Sigmoid colon (tissue), 4 donors: Measurements from ENCODE around the gene NAP1L2.

Experiments used
- POLR2A ChIP-seq, 2 donors: fragments of 450-650 bp; IDR thresholded peaks; one replicate each; pipeline ENCODE4 v1.6.1; 2016; ENCODE audit warnings: antibody characterized with exemption in 2 of 2, mild to moderate bottlenecking in 2 of 2, moderate library complexity in 2 of 2
- POLR2AphosphoS5 ChIP-seq, 4 donors: sonication (generic); formaldehyde crosslinking; IDR thresholded peaks; one replicate each; pipeline ENCODE4 v1.6.1; 2017; ENCODE audit warnings: antibody characterized with exemption in 4 of 4
- TF ChIP-seq, protein P1 (sequence below), 4 experiments: fragments of 450-650 bp in 3 of 4; fragments of 200-600 bp in 1 of 4; IDR thresholded peaks; one replicate each; pipeline ENCODE4 v1.5.1; 2016 to 2019; ENCODE audit warnings: antibody characterized with exemption in 4 of 4, mild to moderate bottlenecking in 3 of 4, moderate library complexity in 2 of 4

DNA sequence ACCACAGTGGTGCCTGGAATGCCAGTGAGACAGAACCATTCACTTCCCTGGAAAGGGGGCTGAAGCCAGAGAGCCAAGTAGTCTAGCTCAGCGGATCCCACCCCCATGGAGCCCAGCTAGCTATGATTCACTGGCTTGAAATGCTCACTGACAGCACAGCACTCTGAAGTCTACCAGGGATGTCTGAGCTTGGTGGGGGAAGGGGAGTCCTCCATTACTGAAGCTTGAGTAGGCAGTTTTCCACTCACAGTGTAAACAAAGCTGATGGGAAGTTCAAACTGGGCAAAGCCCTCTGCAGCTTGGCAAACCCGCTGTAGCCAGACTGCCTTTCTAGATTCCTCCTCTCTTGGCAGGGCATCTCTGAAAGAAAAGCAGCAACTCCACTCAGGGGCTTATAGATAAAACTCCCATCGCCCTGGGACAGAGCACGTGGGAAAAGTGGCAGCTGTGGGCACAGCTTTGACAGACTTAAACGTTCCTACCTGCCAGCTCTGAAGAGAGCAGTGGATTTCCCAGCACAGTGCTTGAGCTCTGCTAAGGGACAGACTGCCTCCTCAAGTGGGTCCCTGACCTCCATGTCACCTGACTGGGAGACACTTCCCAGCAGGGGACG lies 32.0 kb downstream of the NAP1L2 start:
- TF ChIP-seq, protein P1, sequence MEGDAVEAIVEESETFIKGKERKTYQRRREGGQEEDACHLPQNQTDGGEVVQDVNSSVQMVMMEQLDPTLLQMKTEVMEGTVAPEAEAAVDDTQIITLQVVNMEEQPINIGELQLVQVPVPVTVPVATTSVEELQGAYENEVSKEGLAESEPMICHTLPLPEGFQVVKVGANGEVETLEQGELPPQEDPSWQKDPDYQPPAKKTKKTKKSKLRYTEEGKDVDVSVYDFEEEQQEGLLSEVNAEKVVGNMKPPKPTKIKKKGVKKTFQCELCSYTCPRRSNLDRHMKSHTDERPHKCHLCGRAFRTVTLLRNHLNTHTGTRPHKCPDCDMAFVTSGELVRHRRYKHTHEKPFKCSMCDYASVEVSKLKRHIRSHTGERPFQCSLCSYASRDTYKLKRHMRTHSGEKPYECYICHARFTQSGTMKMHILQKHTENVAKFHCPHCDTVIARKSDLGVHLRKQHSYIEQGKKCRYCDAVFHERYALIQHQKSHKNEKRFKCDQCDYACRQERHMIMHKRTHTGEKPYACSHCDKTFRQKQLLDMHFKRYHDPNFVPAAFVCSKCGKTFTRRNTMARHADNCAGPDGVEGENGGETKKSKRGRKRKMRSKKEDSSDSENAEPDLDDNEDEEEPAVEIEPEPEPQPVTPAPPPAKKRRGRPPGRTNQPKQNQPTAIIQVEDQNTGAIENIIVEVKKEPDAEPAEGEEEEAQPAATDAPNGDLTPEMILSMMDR (IDR thresholded peaks at IDR 0.05), result no peak
- TF ChIP-seq POLR2A (IDR thresholded peaks at IDR 0.05), result no peak
- no peak for TF ChIP-seq POLR2AphosphoS5 (IDR thresholded peaks at IDR 0.05)
